ENCODE measurements around the gene PRKN.

- TF ChIP-seq CTCF (IDR thresholded peaks at IDR 0.05; ENCODE audit: insufficient read depth, low read length) (no peak), GABPA (IDR thresholded peaks at IDR 0.05; ENCODE audit: low read depth) (no peak), REST (IDR thresholded peaks at IDR 0.05; ENCODE audit: insufficient replicate concordance, low read depth) (no peak), POLR2AphosphoS5 (IDR thresholded peaks at IDR 0.05; ENCODE audit: low read depth) (no peak), SPI1 (IDR thresholded peaks at IDR 0.05; ENCODE audit: borderline replicate concordance, low read depth) (no peak)
Measured at GRCh38 chr6:161828355-161828754, 899.2 kb downstream of the PRKN start.
